Measurements from ENCODE around the gene DOLPP1. TPM values are rescaled to one million over a fixed set of nuclear protein-coding genes. Genes with fewer than 3 reads are reported as not detected.
A peak's percentile ranks its signal among the peaks of the same experiment; 100 is the strongest.

DOLPP1 gene
- total and polyA plus RNA-seq, 2 of the 13 experiments (the other 11 are each of a cell fraction or from before 2014, with no cell fraction given), result 21.0 to 34.1 TPM

GRCh38 chr9:129109952-129110739 is 29.2 kb downstream of the DOLPP1 start (continued):
- TF ChIP-seq MTA3 (CRISPR knock-in tag; IDR thresholded peaks at IDR 0.05) (no peak), ZNF704 (CRISPR knock-in tag; IDR thresholded peaks at IDR 0.05; ENCODE audit: borderline replicate concordance) (no peak), MAFF (IDR thresholded peaks at IDR 0.05; ENCODE audit: low read depth, low read length) (no peak), ZNF333 (CRISPR knock-in tag; IDR thresholded peaks at IDR 0.05; ENCODE audit: borderline replicate concordance) (no peak; the same call in 1 of the 2 replicates), MAFK (conservative IDR thresholded peaks at IDR 0.05 in 1 of 2, IDR thresholded peaks at IDR 0.05 in 1 of 2; ENCODE audit: low read length in 2 of 2) (no peak), HOXA7 (CRISPR knock-in tag; IDR thresholded peaks at IDR 0.05) (no peak), NFYB (CRISPR knock-in tag; IDR thresholded peaks at IDR 0.05) (no peak), NRL (CRISPR knock-in tag; IDR thresholded peaks at IDR 0.05; ENCODE audit: borderline replicate concordance) (peak; percentile 55), ATF6 (CRISPR knock-in tag; conservative IDR thresholded peaks at IDR 0.05) (no peak), MATR3 (CRISPR knock-in tag; IDR thresholded peaks at IDR 0.05) (no peak), ATRX (CRISPR knock-in tag; IDR thresholded peaks at IDR 0.05; ENCODE audit: borderline replicate concordance) (no peak), ARNT2 (CRISPR knock-in tag; IDR thresholded peaks at IDR 0.05; ENCODE audit: low read depth) (peak; percentile 76), ZNF101 (CRISPR knock-in tag; IDR thresholded peaks at IDR 0.05; ENCODE audit: borderline replicate concordance, low read depth) (no peak), ATM (IDR thresholded peaks at IDR 0.05; ENCODE audit: borderline replicate concordance) (no peak), KDM1A (CRISPR knock-in tag; IDR thresholded peaks at IDR 0.05) (no peak), ZNF709 (CRISPR knock-in tag; IDR thresholded peaks at IDR 0.05) (peak; percentile 45; the same call in 1 of the 2 replicates), XBP1 (CRISPR knock-in tag; IDR thresholded peaks at IDR 0.05) (no peak), ZNF317 (CRISPR knock-in tag; IDR thresholded peaks at IDR 0.05) (0 out of 2 replicates have a peak, but pooled peaks have one; percentile 50), SSRP1 (CRISPR knock-in tag; IDR thresholded peaks at IDR 0.05) (no peak), SOX5 (CRISPR knock-in tag; IDR thresholded peaks at IDR 0.05; ENCODE audit: borderline replicate concordance) (no peak), KDM5A (IDR thresholded peaks at IDR 0.05; ENCODE audit: borderline replicate concordance, low read length) (no peak), YEATS2 (CRISPR knock-in tag; IDR thresholded peaks at IDR 0.05; ENCODE audit: borderline replicate concordance) (no peak), ELF4 (CRISPR knock-in tag; IDR thresholded peaks at IDR 0.05; ENCODE audit: borderline replicate concordance) (no peak), FIP1L1 (IDR thresholded peaks at IDR 0.05; ENCODE audit: borderline replicate concordance, insufficient read depth, low read depth, low read length) (no peak)
- TF ChIP-seq, protein P1, sequence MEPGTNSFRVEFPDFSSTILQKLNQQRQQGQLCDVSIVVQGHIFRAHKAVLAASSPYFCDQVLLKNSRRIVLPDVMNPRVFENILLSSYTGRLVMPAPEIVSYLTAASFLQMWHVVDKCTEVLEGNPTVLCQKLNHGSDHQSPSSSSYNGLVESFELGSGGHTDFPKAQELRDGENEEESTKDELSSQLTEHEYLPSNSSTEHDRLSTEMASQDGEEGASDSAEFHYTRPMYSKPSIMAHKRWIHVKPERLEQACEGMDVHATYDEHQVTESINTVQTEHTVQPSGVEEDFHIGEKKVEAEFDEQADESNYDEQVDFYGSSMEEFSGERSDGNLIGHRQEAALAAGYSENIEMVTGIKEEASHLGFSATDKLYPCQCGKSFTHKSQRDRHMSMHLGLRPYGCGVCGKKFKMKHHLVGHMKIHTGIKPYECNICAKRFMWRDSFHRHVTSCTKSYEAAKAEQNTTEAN (CRISPR knock-in tag; conservative IDR thresholded peaks at IDR 0.05), result no peak
- TF ChIP-seq, protein P2, sequence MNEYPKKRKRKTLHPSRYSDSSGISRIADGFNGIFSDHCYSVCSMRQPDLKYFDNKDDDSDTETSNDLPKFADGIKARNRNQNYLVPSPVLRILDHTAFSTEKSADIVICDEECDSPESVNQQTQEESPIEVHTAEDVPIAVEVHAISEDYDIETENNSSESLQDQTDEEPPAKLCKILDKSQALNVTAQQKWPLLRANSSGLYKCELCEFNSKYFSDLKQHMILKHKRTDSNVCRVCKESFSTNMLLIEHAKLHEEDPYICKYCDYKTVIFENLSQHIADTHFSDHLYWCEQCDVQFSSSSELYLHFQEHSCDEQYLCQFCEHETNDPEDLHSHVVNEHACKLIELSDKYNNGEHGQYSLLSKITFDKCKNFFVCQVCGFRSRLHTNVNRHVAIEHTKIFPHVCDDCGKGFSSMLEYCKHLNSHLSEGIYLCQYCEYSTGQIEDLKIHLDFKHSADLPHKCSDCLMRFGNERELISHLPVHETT (CRISPR knock-in tag; conservative IDR thresholded peaks at IDR 0.05), result peak; percentile 86

All from HepG2 (cell line).